Stimulated activated CD4-positive, alpha-beta T cell treated with anti-CD3 and anti-CD28 coated beads, Interleukin-12 subunit alpha, Interleukin-12 subunit beta, amount 100 ng/mL, for 24 hours (primary cell): Measurements from ENCODE around the gene ILKAP.

Source experiments
- DNase-seq, 2 experiments: peaks; one replicate each; pipeline ENCODE4 v3.0.0-alpha.2; 2020; ENCODE audit warnings: low read depth in 2 of 2

The ILKAP gene

DNA sequence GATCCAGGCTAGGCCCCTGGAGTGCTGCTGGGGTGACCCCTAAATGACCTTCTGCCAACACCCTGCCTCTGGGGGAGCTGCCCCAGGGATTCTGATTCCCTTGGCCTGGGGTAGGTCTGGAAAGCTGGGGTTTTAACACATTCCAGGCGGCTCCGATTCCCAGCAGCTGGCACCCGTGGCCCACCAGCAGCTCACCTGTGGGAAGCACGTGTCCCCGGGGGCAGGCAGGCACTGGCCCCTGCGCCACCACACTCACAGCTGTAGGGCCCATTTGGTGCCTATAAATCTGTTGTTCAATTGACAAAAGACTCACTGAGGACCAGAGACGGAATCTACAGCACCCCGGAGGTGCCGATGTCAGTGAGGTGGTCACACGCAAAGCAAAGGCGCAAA is 69.1 kb downstream of the ILKAP start:
- no peak for DNase-seq

DNA sequence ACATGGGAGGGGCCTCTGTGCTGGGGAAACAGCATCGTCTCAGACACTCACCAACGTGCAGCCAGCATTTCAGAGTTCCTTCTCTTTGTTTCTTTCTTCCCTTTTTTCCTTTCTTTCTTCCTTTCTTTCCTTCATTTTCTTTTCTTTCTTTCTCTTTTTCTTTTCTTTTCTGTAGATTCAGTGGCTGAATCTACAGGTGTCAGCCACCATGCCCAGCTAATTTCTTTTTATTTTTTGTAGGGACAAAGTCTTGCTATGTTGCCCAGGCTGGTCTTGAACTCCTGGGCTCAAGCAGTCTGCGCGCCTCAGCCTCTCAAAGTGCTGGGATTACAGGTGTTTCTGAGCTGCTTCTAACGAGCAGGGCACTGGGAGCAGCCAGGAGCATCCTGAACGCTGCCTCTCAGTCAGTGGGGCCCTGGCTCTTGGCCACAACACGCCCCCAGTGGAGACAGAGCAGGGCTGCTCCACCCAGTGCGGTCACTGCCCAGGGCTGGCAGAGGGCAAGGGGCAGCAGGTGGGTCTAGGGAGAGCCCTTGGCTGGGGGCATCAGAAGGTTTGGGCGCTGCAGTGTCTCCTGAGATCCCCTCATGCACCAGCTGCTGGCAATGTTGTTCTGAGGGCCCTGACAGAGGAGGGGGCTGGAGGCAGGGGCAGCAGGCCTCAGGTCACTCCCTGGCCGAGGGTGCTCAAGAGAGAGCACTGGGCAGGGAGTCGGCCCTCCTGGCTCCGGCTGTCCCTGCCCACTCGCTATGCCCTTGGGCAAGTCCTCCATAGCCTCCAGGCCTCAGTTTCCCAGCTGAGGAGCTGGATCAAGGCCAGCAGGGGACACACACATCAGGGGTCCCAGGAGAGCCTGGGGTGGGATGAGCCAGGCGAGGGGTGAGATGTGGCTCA is 69.7 kb downstream of the ILKAP start:
- no peak for DNase-seq

DNA sequence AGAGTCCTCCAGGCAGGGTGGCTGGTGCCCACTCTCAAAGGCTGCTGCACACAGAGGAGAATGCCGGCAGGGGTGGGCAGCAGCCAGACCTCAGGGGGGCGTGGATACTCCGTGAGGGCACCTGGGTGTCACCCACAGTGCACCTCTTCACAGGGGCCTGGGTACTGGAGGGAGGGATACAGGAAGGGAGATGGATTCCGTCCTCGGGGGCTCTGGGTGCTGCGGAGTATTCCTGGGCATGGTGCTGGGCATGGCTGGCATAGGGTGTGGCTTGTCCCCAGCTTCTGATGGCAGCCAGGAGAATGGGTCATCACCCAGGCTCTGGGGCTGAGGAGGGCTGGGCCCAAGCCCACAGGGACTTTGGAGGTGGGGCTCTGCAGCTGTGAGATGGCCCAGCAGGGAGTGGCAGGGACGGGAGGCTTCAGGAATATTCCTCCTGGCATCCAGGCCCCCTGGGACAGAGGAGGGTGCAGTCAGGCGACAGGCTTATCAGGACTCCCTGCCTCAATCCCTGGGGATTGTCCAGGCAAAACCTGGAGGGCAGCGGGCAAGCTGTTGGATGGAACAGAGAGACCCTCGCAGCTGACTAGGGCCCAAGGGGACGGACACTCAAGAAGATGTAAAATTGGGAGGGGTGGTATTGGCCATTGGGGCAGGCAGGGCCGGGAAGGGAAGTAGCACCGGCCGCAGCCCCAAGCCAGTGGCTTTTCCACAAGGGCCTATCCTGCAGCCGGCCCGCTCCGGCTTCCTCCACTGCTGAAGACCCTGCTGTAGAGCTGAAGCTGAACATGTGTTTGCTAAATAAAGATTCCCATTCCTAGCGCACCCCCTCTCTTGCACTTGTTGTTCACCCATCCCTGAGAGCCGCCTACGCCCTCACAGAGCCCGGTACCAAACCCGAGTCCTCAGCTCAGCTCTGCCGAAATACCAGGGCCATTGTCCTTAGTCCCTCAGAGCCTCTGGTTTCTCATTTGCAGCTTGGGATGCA is 70.7 kb downstream of the ILKAP start:
- DNase-seq = no peak

DNA sequence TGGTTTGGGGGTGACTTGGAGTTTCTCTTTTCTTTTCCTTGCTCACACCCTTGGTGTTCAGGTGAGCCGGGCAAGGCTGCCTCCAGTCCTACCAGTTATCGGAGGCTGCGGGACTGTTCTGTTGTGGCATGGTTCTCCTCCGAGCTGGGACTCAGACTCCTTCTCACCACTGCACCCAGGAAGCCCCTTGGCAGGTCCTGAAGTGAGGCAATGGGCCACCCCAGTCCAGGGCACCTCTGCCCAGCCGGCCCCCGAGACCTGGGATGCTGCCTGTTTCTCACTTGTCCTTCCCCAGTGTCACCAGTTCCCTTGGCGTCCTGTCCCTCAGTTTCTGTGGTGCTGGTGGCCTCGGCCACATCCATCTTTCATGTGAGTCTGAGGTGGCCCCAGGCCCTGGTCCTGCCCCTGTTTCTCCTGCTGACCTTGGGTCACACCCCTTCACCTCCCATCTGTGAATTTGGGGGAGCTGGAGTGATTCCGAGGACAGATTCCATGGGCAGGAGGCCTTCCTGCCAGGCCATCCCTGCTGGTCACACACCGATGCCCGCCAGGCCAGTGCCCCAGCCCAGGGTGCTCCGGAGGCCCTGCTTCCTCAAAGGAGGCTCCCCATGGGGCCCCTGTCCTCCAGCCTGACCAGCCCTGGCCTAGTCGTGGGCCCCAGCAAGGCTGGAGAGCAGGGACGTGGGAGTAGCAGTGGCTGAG is 71.6 kb downstream of the ILKAP start:
- no peak for DNase-seq

DNA sequence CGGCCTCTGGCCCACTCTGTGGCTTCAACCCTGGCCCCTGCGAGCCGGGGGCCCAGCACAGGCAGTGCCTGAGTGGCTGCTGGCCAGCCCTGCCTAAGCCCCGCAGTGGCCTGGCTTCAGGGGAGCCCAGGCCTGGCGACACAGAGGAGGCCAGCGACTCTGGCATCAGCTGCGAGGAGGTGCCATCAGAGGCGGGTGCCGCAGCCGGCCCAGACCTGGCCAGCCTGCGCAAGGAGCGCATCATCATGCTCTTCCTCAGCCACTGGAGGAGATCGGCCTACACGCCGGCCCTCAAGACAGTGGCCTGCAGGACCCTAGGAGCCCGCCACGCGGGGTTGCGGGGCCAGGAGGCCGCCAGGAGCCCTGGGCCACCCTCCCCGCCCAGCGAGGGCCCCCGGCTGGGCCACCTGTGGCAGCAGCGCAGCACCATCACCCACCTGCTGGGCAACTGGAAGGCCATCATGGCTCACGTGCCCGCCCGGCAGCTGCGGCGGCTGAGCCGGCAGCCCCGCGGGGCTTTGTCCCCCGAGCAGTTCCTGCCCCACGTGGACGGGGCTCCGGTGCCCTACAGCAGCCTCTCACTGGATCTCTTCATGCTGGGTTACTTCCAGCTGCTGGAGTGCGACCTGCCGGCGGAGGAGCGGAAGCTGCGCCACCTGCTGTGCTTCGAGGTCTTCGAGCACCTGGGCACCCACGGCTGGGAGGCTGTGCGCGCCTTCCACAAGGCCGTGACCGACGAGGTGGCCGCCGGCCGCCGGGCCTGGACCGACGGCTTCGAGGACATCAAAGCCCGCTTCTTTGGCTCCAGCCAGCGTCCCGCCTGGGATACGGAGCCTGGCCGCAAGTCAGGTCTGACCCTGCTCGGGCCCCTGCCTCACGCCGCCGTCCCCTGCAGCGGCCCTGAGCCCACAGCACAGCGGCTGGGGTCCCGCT is 72.5 kb downstream of the ILKAP start:
- DNase-seq = no peak

DNA sequence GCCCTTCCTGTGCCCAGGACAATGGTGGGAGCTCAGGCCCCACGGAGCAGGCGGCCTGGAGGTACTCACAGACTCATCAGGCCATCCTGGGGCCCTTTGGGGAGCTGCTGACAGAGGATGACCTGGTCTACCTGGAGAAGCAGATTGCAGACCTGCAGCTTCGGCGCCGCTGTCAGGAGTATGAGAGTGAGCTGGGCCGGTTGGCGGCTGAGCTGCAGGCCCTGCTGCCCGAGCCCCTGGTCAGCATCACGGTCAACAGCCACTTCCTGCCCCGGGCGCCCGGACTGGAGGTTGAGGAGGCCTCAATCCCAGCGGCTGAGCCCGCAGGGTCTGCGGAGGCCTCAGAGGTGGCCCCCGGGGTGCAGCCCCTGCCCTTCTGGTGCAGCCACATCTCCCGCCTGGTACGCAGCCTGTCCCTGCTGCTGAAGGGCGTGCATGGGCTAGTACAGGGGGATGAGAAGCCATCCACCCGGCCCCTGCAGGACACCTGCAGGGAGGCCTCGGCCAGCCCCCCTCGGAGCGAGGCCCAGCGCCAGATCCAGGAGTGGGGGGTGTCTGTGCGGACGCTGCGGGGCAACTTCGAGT is 73.3 kb downstream of the ILKAP start:
- DNase-seq = no peak

DNA sequence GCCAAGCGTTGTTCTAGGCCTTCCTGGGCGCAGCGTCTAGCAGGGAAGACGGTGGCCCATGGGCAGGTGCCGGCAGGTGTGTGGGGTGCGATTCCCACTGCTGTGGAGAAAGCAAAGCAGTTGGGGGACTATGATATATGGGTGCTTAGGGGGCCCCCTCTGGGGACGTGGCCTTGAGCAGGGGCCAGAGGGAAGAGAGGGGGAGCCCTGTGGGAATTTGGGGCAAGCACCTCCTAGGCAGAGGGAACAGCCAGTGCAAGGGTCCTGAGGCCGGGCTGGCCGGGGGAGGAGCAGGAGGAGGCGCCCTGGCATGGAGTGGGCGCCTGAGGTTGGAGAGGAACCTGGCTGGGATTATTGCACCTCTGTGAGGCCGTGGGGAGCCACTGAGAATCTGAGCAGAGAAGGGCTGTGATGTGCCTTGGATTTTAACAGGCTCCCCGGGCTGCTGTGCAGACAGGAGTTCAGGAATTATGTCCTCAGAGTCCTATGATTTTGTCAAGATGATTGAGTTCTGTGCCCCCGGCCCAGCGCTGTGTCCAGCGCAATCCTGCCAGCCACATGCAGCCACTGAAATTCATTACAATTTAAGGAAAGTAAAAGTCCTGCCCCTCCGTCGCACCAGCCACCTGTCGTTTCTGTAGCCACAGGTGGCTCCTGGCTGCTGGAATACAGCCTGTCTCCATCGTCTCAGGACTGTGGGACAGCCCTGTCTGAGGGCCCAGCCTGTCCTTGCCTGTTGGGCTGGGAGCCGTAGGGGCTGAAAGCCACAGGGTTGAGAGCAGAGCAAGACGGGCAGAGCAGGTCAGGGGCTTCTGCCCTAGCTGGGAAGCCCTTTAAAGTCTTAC is 74.1 kb downstream of the ILKAP start:
- DNase-seq = no peak

DNA sequence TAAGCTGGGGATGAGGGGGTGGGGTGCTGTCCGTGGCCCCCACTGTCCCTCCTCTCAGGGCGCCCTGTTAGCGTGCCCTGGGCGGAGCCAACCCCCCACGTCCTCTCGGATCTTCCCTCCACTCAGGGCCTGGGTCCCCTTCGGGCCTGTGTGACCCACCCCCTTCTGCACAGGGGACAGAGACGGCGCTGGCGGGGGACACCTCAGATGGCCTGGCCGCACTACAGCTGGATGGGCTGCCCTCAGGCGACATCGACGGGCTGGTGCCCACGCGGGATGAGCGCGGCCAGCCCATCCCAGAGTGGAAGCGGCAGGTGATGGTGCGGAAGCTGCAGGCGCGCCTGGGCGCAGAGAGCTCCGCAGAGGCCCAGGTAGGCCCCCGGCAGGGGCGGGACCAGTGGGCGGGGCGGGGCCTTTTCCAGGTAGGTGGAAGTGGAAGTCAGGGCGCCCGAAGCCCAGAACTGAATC is 74.9 kb downstream of the ILKAP start:
- no peak for DNase-seq

DNA sequence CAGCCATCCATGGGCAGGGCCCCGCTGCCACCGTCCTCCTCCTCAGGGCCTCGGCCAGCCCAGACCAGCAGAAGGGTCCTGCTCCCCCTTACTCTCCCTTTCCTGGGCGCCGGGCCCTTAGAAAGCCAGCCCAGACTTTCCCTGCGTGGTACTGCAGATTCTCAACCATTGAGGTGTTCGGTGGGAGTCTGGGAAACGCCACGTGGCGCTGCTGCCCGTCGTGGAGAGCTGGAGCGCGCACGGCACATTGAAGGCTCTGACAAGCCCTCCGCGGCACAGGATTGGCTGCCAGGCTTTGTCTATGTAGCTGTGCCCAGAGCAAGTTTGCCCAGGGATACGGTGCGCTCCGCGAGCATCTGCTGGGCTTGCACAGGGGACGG is 75.4 kb downstream of the ILKAP start:
- no peak for DNase-seq

DNA sequence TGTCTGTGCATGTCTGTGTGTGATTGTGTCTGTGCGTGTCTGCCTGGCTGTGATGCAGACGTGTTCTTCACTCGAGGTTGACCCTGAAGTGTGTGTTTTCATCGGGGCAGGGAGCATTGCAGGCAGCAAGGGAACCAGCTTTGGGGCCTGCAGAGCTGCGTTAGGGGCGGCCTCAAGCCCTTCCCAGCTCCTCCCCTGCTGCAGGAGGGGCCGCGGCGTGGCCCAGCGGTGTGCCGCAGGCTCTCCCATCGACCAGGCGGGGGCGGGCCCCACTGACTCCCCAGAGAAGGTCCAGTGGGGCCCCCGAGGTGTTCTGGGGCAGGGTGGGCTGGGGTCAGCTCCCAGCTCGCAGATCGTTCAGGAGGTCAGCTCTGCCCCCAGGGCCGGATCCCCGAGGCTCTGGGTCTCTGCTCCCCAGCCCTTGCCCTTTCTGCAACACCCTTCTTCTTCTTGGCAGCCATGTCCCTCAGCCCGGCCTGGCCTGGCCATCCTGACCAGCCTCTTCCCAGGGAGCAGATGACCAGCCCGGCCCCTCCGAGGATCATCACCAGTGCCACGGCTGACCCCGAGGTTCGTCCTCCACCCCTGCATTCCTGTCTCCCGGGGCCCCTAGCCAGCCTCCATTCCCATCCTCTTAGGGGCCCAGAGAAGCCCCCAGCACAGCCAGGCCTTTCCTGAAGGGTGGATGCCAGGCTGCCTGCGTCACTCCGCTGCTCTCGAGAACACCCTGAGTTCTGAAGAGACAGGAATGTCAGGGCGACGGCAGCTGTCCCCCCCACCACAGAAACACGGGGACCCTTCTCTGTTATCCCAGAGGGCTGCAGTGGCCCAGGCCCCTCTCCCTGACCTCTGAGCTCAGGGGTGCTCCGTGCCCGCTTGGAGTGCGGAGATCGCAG is 76.1 kb downstream of the ILKAP start:
- DNase-seq = no peak

DNA sequence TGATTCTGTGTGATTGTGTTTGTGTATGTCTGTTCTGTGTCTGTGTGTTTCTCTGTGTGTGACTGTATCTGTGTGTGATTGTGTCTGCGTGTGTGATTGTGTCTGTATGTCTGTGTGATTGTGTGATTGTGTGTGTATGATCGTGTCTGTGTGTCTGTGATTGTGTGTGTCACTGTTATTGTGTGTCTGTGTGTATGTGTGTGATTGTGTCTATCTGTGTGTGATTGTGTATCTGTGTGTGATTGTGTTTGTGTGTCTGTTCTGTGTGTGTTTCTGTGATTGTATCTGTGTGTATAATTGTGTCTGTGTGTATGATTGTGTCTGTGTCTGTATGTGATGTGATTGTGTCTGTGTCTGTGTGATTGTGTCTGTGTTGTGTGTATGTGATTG is 76.7 kb downstream of the ILKAP start:
- no peak for DNase-seq

DNA sequence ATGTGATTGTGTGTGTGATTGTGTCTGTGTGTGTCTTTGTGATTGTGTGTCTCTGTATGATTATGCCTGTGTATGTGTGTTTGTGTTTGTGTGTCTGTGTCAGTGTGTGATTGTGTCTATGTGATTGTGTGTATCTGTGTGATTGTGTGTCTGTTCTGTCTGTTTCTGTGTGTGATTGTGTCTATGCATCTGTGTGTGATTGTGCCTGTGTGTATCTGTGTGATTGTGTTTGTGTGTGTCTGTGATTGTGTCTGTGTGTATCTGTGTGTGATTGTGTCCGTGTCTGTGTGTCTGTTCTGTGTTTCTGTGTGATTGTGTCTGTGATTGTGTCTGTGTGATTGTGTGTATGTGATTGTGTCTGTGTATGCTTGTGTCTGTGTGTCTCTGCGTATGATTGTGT is 77.2 kb downstream of the ILKAP start:
- DNase-seq = no peak

DNA sequence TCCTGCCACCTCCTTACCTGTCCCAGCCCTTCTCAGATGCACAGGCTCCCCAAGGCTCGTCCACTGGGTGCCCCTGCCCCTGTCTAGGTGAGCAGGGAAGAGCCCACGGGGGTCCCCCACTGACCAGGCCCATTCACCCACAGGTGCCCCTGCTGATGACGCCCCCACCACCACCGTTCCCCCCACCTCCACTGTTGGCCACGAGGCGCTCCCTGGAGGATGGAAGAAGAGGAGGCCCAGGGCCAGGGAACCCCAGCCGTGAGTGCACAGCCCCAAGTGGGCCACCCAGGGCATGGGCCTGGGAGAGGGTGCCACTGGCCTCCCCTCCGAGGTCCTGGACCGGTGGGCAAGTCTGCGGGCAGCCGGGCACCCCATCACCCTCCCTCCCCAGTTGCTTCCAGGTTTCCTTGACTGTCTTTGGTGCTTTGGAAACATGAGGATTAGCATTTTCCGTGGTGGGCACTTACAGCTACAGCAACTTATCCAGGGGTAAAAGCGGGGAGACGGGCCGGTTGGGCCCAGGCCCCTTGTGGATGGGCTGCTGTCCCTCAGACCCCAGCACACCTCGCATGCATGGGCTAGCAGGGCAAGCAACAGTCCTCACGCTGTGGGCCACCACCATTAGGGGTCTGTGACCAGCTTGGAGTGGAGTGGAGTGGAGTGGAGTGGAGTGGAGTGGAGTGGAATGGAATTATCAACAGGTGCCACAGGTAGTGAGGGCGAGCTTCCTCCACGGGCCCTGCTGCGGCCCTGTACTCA is 78.2 kb downstream of the ILKAP start:
- DNase-seq = no peak

DNA sequence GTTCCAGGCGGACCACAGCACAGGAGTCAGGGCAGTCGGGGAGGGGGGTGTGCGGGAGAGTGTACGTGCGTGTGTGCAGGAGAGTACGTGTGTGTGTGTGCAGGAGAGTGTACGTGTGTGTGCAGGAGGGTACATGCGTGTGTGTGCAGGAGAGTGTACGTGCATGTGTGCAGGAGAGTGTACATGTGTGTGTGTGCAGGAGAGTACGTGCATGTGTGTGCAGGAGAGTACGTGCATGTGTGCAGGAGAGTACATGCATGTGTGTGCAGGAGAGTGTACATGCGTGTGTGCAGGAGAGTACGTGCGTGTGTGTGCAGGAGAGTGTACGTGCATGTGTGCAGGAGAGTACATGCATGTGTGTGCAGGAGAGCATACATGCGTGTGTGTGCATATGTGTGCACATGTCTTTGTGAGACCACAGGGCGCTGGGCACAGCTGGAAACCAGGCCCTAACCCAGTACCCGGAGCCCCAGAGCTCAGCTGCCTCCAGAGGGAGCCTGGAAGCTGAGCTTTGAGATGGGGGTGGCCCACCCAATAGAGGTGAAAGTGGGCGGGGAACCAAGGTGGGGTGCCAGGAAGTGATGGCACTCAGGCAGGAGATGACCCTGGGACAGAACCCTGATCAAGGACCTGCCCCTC is 78.9 kb downstream of the ILKAP start:
- no peak for DNase-seq

DNA sequence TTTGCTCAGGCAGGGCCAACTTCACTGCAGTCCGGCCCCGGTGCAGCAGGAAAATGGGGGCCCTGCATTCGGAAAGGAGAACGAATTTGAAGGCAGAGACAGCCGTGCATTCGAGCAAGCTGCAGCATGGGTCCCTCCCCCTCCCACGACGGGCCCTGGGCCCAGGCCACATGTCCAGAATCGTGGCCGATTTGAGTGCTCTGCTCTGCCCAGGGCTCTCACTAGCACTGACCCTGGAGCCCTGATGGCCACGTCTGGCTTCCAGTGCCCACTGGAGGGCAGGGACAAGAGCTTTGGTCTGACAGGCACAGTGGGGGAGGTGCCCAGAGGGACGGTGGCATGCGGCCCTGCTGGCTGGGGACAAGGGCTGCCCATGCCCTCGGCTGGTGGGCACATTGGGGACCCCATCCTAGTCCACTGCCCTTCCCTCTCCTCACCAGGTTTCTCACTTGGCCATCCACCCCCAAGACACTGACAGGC is 79.5 kb downstream of the ILKAP start:
- no peak for DNase-seq

DNA sequence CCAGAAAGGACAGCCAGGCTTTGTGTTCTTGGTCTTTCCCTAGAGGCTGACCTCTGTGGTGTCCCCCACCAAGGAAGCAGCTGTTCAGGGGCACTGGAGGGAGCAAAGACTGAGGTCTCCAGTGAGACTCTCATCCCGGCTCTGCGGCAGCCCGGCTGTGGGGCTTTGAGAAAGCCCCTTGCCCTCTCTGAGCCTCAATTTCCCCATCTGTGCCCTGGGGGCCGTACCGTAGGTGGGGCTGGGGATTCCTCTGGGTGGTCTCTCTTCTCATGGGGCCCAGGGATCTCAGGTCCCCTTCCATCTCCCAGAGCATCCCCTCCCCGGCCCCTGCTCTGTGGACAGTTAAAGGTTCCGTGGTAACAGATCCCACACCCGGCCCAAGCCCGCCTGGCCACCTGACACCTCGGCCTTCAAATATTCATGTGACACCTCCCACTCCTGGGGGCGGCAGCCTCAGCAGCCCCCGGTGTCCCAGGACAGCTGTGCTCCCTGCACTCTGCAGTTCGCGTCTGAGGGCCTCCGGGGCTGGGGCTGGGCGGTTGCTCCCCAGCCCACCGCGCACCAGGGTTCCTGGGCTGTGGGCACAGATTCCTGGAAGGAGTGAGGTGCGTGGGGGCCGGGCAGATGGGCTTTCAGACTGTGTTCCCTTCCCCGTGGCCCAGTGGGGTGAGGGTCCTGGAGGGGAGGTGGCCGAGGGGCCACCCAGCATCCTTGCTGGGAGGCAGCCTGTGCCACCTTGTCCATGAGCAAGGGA is 80.1 kb downstream of the ILKAP start:
- no peak for DNase-seq
